H1 (cell line): ENCODE data around the gene CARF. TPM values are rescaled to one million over a fixed set of nuclear protein-coding genes. Genes with fewer than 3 reads are reported as not detected.

Experiments
- CTCF ChIA-PET: fragments of 300-600 bp; sonication (Branson Sonifier 250); formaldehyde crosslinking; loops from one replicate; lab custom pipeline; 2021; ENCODE audit not compliant: partially characterized antibody; lab: Charles Lee
- POLR2A ChIA-PET: fragments of 300-600 bp; sonication (Branson Sonifier 250); formaldehyde crosslinking; loops from one replicate; lab custom pipeline; 2021; ENCODE audit warnings: inconsistent platforms; ENCODE audit not compliant: partially characterized antibody; lab: Charles Lee
- DNase-seq, 2 experiments: peaks; one replicate each; pipeline versions ENCODE4 v3.0.0 to v3.0.0-alpha.2; 2010 to 2022; ENCODE audit warnings: low spot score in 2 of 2, low read depth in 1 of 2, mixed read lengths in 1 of 2
- FAIRE-seq: peaks from 2 replicates; lab custom pipeline; 2011; peaks lifted over from hg19 to GRCh38; lab: Jason Lieb, UNC
- H2AFZ ChIP-seq: 2 replicates; pipeline ENCODE4 v1.8.1; 2012; ENCODE audit warnings: low read length, inconsistent platforms
- H2AK5ac ChIP-seq: 2 replicates; pipeline ENCODE4 v1.6.1; 2013; ENCODE audit warnings: low read depth, low read length
- H2BK120ac ChIP-seq: replicated peaks from 2 replicates; pipeline ENCODE3; 2013; ENCODE audit warnings: low read depth, low read length, inconsistent platforms
- H2BK12ac ChIP-seq: 2 replicates; pipeline ENCODE4 v1.6.1; 2013; ENCODE audit warnings: low read depth, low read length
- H2BK15ac ChIP-seq: 2 replicates; pipeline ENCODE4 v1.6.1; 2013; ENCODE audit warnings: low read length
- H2BK20ac ChIP-seq: 2 replicates; pipeline ENCODE4 v1.6.1; 2013; ENCODE audit warnings: low read length
- H2BK5ac ChIP-seq: 2 replicates; pipeline ENCODE4 v1.6.1; 2013; ENCODE audit warnings: low read depth, low read length
- H3K14ac ChIP-seq: 2 replicates; pipeline ENCODE4 v1.6.1; 2013; ENCODE audit warnings: inconsistent platforms; ENCODE audit not compliant: insufficient read length
- H3K18ac ChIP-seq: 2 replicates; pipeline ENCODE4 v1.6.1; 2013; ENCODE audit warnings: low read length; ENCODE audit errors: extremely low read depth
- H3K23ac ChIP-seq: 2 replicates; pipeline ENCODE4 v1.6.1; 2013; ENCODE audit warnings: inconsistent platforms; ENCODE audit not compliant: insufficient read length
- H3K23me2 ChIP-seq: 2 replicates; pipeline ENCODE4 v1.6.1; 2013; ENCODE audit warnings: low read depth, low read length
- H3K27ac ChIP-seq: 2 replicates; pipeline ENCODE4 v1.6.1; 2011; ENCODE audit warnings: low read depth, low read length, inconsistent platforms
- H3K27me3 ChIP-seq, 4 experiments: replicated peaks in 1 of 4; 1 replicate in 1 of 4; 2 replicates in 3 of 4; pipeline versions ENCODE4 v1.6.1 to v1.8.1; 2011 to 2013; ENCODE audit warnings: low read length in 3 of 4, mild to moderate bottlenecking in 3 of 4, inconsistent platforms in 2 of 4, mixed read lengths in 2 of 4, moderate library complexity in 1 of 4; ENCODE audit not compliant: control insufficient read depth in 3 of 4, insufficient read depth in 3 of 4; ENCODE audit errors: extremely low read depth in 1 of 4
- H3K36me3 ChIP-seq, 4 experiments: 2 replicates each; pipeline versions ENCODE4 v1.6.1 to v1.8.1; 2011 to 2013; ENCODE audit warnings: mild to moderate bottlenecking in 4 of 4, low read length in 3 of 4, moderate library complexity in 2 of 4, control low read depth in 1 of 4, inconsistent platforms in 1 of 4; ENCODE audit not compliant: insufficient read depth in 4 of 4, control insufficient read depth in 2 of 4
- H3K4ac ChIP-seq: replicated peaks from 2 replicates; pipeline ENCODE3; 2013; ENCODE audit warnings: low read length, low read depth, mixed read lengths, inconsistent platforms; ENCODE audit not compliant: insufficient read length
- H3K4me1 ChIP-seq, 4 experiments: replicated peaks in 1 of 4; 1 replicate in 1 of 4; 2 replicates in 3 of 4; pipeline versions ENCODE4 v1.6.1 to v1.8.1; 2011 to 2013; ENCODE audit warnings: low read length in 3 of 4, inconsistent platforms in 2 of 4, mixed read lengths in 1 of 4; ENCODE audit not compliant: insufficient read depth in 4 of 4, control insufficient read depth in 3 of 4
- H3K4me2 ChIP-seq, 2 experiments: 2 replicates each; pipeline versions ENCODE4 v1.6.1 to v1.8.1; 2011 to 2013; ENCODE audit warnings: low read depth in 2 of 2, low read length in 2 of 2, control low read depth in 1 of 2, inconsistent platforms in 1 of 2, mild to moderate bottlenecking in 1 of 2; ENCODE audit not compliant: insufficient read depth in 1 of 2
- H3K4me3 ChIP-seq, 4 experiments: fragments of 200-600, 300-600 bp in 1 of 4; sonication (generic), shearing (Covaris generic), sonication (Bioruptor Twin) in 1 of 4; 2 replicates each; pipeline versions ENCODE4 v1.5.1 to v1.8.1; 2011 to 2016; ENCODE audit warnings: low read length in 4 of 4, low read depth in 3 of 4, control low read depth in 2 of 4, inconsistent platforms in 2 of 4, mild to moderate bottlenecking in 2 of 4, mixed read lengths in 1 of 4, moderate library complexity in 1 of 4; ENCODE audit not compliant: insufficient read depth in 2 of 4; ENCODE audit errors: extremely low read depth in 1 of 4
- H3K56ac ChIP-seq: replicated peaks from 2 replicates; pipeline ENCODE3; 2013; ENCODE audit warnings: low read depth, mild to moderate bottlenecking, mixed read lengths, low read length, inconsistent platforms; ENCODE audit not compliant: insufficient read length
- H3K79me1 ChIP-seq: 2 replicates; pipeline ENCODE4 v1.6.1; 2013; ENCODE audit warnings: low read depth, low read length, control low read depth
- H3K79me2 ChIP-seq, 2 experiments: 2 replicates each; pipeline versions ENCODE4 v1.6.1 to v1.8.1; 2012 to 2013; ENCODE audit warnings: low read length in 2 of 2, mild to moderate bottlenecking in 2 of 2, inconsistent platforms in 1 of 2; ENCODE audit not compliant: insufficient read depth in 2 of 2, control insufficient read depth in 1 of 2
- H3K9ac ChIP-seq, 4 experiments: replicated peaks in 1 of 4; 1 replicate in 1 of 4; 2 replicates in 3 of 4; pipeline versions ENCODE4 v1.6.1 to v1.8.1; 2011 to 2013; ENCODE audit warnings: low read depth in 3 of 4, low read length in 3 of 4, control low read depth in 2 of 4, mild to moderate bottlenecking in 2 of 4, moderate library complexity in 2 of 4, inconsistent platforms in 1 of 4; ENCODE audit errors: extremely low read depth in 1 of 4
- H3K9me3 ChIP-seq, 2 experiments: 2 replicates each; pipeline versions ENCODE4 v1.6.1 to v1.8.1; 2012 to 2013; ENCODE audit warnings: mild to moderate bottlenecking in 2 of 2, moderate library complexity in 2 of 2, control low read depth in 1 of 2, inconsistent platforms in 1 of 2, low read depth in 1 of 2, low read length in 1 of 2, mixed read lengths in 1 of 2; ENCODE audit not compliant: insufficient read depth in 2 of 2
- H4K20me1 ChIP-seq, 2 experiments: replicated peaks in 1 of 2; 2 replicates each; pipeline versions ENCODE3 to v1.8.1; 2011 to 2013; ENCODE audit warnings: inconsistent platforms in 2 of 2, low read length in 2 of 2, mild to moderate bottlenecking in 1 of 2; ENCODE audit not compliant: insufficient read depth in 2 of 2, control insufficient read depth in 1 of 2
- H4K5ac ChIP-seq: 2 replicates; pipeline ENCODE4 v1.6.1; 2013; ENCODE audit warnings: low read length, low read depth, mixed read lengths, inconsistent platforms; ENCODE audit not compliant: insufficient read length
- H4K8ac ChIP-seq: 2 replicates; pipeline ENCODE4 v1.8.0; 2013; ENCODE audit warnings: mild to moderate bottlenecking, moderate library complexity, low read length, inconsistent platforms; ENCODE audit not compliant: insufficient read depth; ENCODE audit errors: extremely low read depth
- H4K91ac ChIP-seq: replicated peaks from 2 replicates; pipeline ENCODE3; 2013; ENCODE audit warnings: low read length, mixed read lengths, inconsistent platforms; ENCODE audit not compliant: insufficient read length
- ASH2L ChIP-seq: fragments of 200-600, 300-600 bp; sonication (generic); IDR thresholded peaks from one replicate; pipeline ENCODE4 v1.7.1; 2017; ENCODE audit warnings: low read length
- CBX8 ChIP-seq: fragments of 300-800, 300-1000 bp; sonication (generic); IDR thresholded peaks from 2 replicates; pipeline ENCODE4 v1.7.1; 2016; ENCODE audit warnings: low read depth, low read length, borderline replicate concordance
- CHD2 ChIP-seq: IDR thresholded peaks from 2 replicates; pipeline ENCODE4 v1.6.1; 2012; ENCODE audit warnings: low read length, improper control_type of control experiment
- HDAC6 ChIP-seq: IDR thresholded peaks from one replicate; pipeline ENCODE4 v1.7.1; 2012; ENCODE audit warnings: low read depth, mild to moderate bottlenecking, inconsistent platforms, low read length, moderate library complexity
- KDM1A ChIP-seq: fragments of 200-600, 300-600 bp; sonication (generic); IDR thresholded peaks from 2 replicates; pipeline ENCODE4 v1.7.1; 2016; ENCODE audit warnings: mild to moderate bottlenecking, low read length, borderline replicate concordance
- POLR2A ChIP-seq, 2 experiments: IDR thresholded peaks; 1 replicate in 1 of 2; 2 replicates in 1 of 2; pipeline ENCODE4 v1.6.1; 2011; ENCODE audit warnings: low read depth in 2 of 2, low read length in 2 of 2, mild to moderate bottlenecking in 2 of 2; ENCODE audit errors: control extremely low read depth in 1 of 2
- RNF2 ChIP-seq: fragments of 200-900, 300-1000 bp; sonication (generic); IDR thresholded peaks from 2 replicates; pipeline ENCODE4 v1.7.1; 2016; ENCODE audit warnings: borderline replicate concordance, low read depth, mild to moderate bottlenecking, antibody characterized with exemption, low read length; ENCODE audit not compliant: poor library complexity, severe bottlenecking; ENCODE audit errors: missing control alignments
- SIRT6 ChIP-seq: IDR thresholded peaks from one replicate; pipeline ENCODE4 v1.7.1; 2012; ENCODE audit warnings: low read length, inconsistent platforms
- SP4 ChIP-seq: IDR thresholded peaks from 2 replicates; pipeline ENCODE4 v1.6.1; 2012; ENCODE audit warnings: low read length, inconsistent platforms
- TAF1 ChIP-seq: IDR thresholded peaks from 2 replicates; pipeline ENCODE4 v1.6.1; 2011; ENCODE audit warnings: mild to moderate bottlenecking, low read depth, low read length
- WGBS, 2 experiments: shearing (Covaris generic) in 1 of 2; methylation state at CpG; one replicate each; pipeline versions ENCODE4 v1.1.6 to v1.1.7; 2013 to 2015; ENCODE audit warnings: low lambda C conversion rate in 2 of 2, mixed read lengths in 2 of 2, inconsistent platforms in 1 of 2, low coverage in 1 of 2, missing lambda C conversion rate in 1 of 2; ENCODE audit not compliant: insufficient replicate concordance in 2 of 2, insufficient coverage in 1 of 2, insufficient read length in 1 of 2; ENCODE audit errors: extremely low coverage in 1 of 2, missing lambda C conversion rate in 1 of 2; 5-methylcytosine and 5-hydroxymethylcytosine counted together
- polyA plus RNA-seq, 7 experiments: library from polyadenylated mRNA; depleted of rRNA in 3 of 7; stranded (reverse) in 5 of 7; unstranded in 2 of 7; fragments of >200 nt in 5 of 7; fragments of 200-250 nt in 2 of 7; gene quantifications; 1 replicate in 5 of 7; 2 replicates in 1 of 7; 4 replicates in 1 of 7; pipeline versions ENCODE4 v1.2.1 to v1.2.3, GENCODE V29; 2011 to 2013; ENCODE audit warnings: missing spikeins in 2 of 7, mixed read lengths in 2 of 7
- total RNA-seq: library from RNA; stranded (reverse); fragmentation: NEBNext Ultra II Directional; extraction: Animal tissue kit (Norgen Biotek cat#: 25700); gene quantifications from 2 replicates; pipeline ENCODE4 v1.2.1, GENCODE V29; 2021
- TF ChIP-seq, protein P1 (sequence below), 3 experiments: IDR thresholded peaks; 1 replicate in 2 of 3; 2 replicates in 1 of 3; pipeline versions ENCODE4 v1.5.1 to v1.6.1; 2011; ENCODE audit warnings: low read length in 3 of 3, mild to moderate bottlenecking in 3 of 3, inconsistent platforms in 2 of 3, low read depth in 1 of 3, moderate library complexity in 1 of 3; ENCODE audit not compliant: insufficient read depth in 1 of 3; ENCODE audit errors: control extremely low read depth in 1 of 3
- TF ChIP-seq, protein P2 (sequence below): IDR thresholded peaks from 2 replicates; pipeline ENCODE4 v1.6.1; 2011; ENCODE audit warnings: low read depth, mild to moderate bottlenecking, low read length; ENCODE audit not compliant: insufficient read depth

Gene CARF
- total and polyA plus RNA-seq, 2 of the 8 experiments (the other 6 are each of a cell fraction or from before 2014, with no cell fraction given) = 2.0 to 2.6 TPM

DNA sequence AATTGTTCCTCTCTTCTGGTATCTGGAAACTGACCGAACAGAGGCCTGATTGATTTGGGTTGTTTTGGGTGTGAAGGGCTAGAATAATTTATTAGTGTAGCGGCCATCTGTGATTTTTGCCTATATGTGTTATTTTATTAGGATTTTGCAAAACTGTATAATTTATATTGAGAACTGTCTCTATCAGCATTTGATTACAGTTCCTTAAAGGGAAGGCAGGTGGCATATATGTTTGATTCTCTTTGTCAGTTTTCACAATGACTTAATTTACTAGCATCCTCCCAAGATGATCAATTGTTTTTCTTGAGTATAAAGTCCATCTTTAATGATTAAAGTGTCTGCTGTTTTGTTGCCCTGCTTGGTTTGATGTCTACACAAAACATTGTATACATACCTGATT lies 107.1 kb downstream of the CARF start:
- H2AK5ac ChIP-seq = no peak overlapping the region
- no peak overlapping the region for H3K9ac ChIP-seq
- no peaks in the 10 kb centered on the region; a peak in 1 of 8 replicates for H3K36me3 ChIP-seq
- no peak overlapping the region for H2BK20ac ChIP-seq
- no peaks in the 10 kb centered on the region for H3K79me2 ChIP-seq
- H2BK12ac ChIP-seq = no peak overlapping the region
- H3K14ac ChIP-seq = no peak overlapping the region
- no peak overlapping the region for H3K18ac ChIP-seq
- H4K20me1 ChIP-seq = peaks cover 0 to 2% of the 10 kb centered on the region in 2 experiments
- H3K4me2 ChIP-seq = no peak overlapping the region
- ChIA-PET CTCF (no interaction called here), POLR2A (no interaction called here)
- H4K5ac ChIP-seq = no peak overlapping the region
- H3K9me3 ChIP-seq = no peaks in the 10 kb centered on the region
- no peaks in the 10 kb centered on the region; the same call in 1 of the 2 replicates for H3K23me2 ChIP-seq
- no peak overlapping the region for H4K91ac ChIP-seq
- no peak overlapping the region for H2BK120ac ChIP-seq
- no peak overlapping the region for H2AFZ ChIP-seq
- no peak overlapping the region for H3K56ac ChIP-seq
- no peak overlapping the region for H3K4ac ChIP-seq
- DNase-seq (no peak), FAIRE-seq (no peak)
- H2BK15ac ChIP-seq = no peak overlapping the region
- H3K4me1 ChIP-seq = peaks cover 0 to 2% (median 0%) of the 10 kb centered on the region in 4 experiments; a peak in 1 of 7 replicates
- no peak overlapping the region for H3K27ac ChIP-seq
- no peaks in the 10 kb centered on the region for H3K79me1 ChIP-seq
- no peak overlapping the region for H4K8ac ChIP-seq
- no peak overlapping the region for H3K23ac ChIP-seq
- no peak overlapping the region for H2BK5ac ChIP-seq
- 97% methylated on average over 2 of the region's 2 CpGs; no CpG with 5 or more reads in 1 of the 2 experiments for WGBS, 2 experiments
- H3K27me3 ChIP-seq = no peaks in the 10 kb centered on the region
- H3K4me3 ChIP-seq = no peak overlapping the region
- no peak for TF ChIP-seq SIRT6
- TF ChIP-seq KDM1A = no peak
- TF ChIP-seq, protein P1, sequence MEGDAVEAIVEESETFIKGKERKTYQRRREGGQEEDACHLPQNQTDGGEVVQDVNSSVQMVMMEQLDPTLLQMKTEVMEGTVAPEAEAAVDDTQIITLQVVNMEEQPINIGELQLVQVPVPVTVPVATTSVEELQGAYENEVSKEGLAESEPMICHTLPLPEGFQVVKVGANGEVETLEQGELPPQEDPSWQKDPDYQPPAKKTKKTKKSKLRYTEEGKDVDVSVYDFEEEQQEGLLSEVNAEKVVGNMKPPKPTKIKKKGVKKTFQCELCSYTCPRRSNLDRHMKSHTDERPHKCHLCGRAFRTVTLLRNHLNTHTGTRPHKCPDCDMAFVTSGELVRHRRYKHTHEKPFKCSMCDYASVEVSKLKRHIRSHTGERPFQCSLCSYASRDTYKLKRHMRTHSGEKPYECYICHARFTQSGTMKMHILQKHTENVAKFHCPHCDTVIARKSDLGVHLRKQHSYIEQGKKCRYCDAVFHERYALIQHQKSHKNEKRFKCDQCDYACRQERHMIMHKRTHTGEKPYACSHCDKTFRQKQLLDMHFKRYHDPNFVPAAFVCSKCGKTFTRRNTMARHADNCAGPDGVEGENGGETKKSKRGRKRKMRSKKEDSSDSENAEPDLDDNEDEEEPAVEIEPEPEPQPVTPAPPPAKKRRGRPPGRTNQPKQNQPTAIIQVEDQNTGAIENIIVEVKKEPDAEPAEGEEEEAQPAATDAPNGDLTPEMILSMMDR (IDR thresholded peaks at IDR 0.05; ENCODE audit: control extremely low read depth in 1 of 3, insufficient read depth in 1 of 3, low read depth in 1 of 3, low read length in 3 of 3) = no peak
- TF ChIP-seq ASH2L = no peak
- no peak for TF ChIP-seq CBX8
- TF ChIP-seq, protein P2, sequence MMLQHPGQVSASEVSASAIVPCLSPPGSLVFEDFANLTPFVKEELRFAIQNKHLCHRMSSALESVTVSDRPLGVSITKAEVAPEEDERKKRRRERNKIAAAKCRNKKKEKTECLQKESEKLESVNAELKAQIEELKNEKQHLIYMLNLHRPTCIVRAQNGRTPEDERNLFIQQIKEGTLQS = no peak
- TF ChIP-seq HDAC6 = no peak
- no peak for TF ChIP-seq CHD2
- no peak for TF ChIP-seq SP4
- no peak for TF ChIP-seq TAF1
- no peak for TF ChIP-seq RNF2
- no peak for TF ChIP-seq POLR2A (IDR thresholded peaks at IDR 0.05; ENCODE audit: control extremely low read depth in 1 of 2, low read depth in 2 of 2, low read length in 2 of 2)
